Fibroblast of lung (primary cell): ENCODE measurements around the gene SDR39U1. TPM values are rescaled to one million over a fixed set of nuclear protein-coding genes. Genes with fewer than 3 reads are reported as not detected.

ENCODE experiments used
- DNase-seq, 2 donors: peaks; one replicate each; pipeline versions ENCODE4 v3.0.0 to v3.0.0-alpha.2; 2010; ENCODE audit warnings: low read depth in 2 of 2
- H2AFZ ChIP-seq: 2 replicates; pipeline ENCODE4 v1.5.1; 2012; ENCODE audit warnings: low read length, control low read depth, inconsistent platforms
- H3K27ac ChIP-seq: 2 replicates; pipeline ENCODE4 v1.5.1; 2011; ENCODE audit warnings: low read length, control low read depth; ENCODE audit not compliant: insufficient read depth
- H3K27me3 ChIP-seq: 2 replicates; pipeline ENCODE4 v1.5.1; 2011; ENCODE audit warnings: mild to moderate bottlenecking, low read length; ENCODE audit not compliant: control insufficient read depth, insufficient read depth
- H3K36me3 ChIP-seq: 2 replicates; pipeline ENCODE4 v1.5.1; 2011; ENCODE audit warnings: low read length; ENCODE audit not compliant: control insufficient read depth, insufficient read depth
- H3K4me1 ChIP-seq: 2 replicates; pipeline ENCODE4 v1.5.1; 2011; ENCODE audit warnings: low read length; ENCODE audit not compliant: control insufficient read depth, insufficient read depth; ENCODE audit errors: extremely low read depth
- H3K4me2 ChIP-seq: 2 replicates; pipeline ENCODE4 v1.5.1; 2011; ENCODE audit warnings: low read length, control low read depth; ENCODE audit not compliant: insufficient read depth; ENCODE audit errors: extremely low read depth
- H3K4me3 ChIP-seq, 4 experiments: fragments of 200-600 bp in 1 of 4; sonication (generic) in 1 of 4; replicated peaks in 1 of 4; 2 replicates each; pipeline ENCODE4 v1.5.1; 2011 to 2016; ENCODE audit warnings: low read length in 4 of 4, low read depth in 3 of 4, mild to moderate bottlenecking in 3 of 4, control low read depth in 2 of 4, inconsistent platforms in 1 of 4, mixed read lengths in 1 of 4; ENCODE audit not compliant: insufficient read depth in 1 of 4; ENCODE audit errors: control extremely low read depth in 1 of 4
- H3K79me2 ChIP-seq: 2 replicates; pipeline ENCODE4 v1.5.1; 2012; ENCODE audit warnings: mild to moderate bottlenecking, low read length, inconsistent platforms; ENCODE audit not compliant: control insufficient read depth, insufficient read depth
- H3K9ac ChIP-seq: 2 replicates; pipeline ENCODE4 v1.5.1; 2011; ENCODE audit warnings: mild to moderate bottlenecking, low read length, control low read depth; ENCODE audit not compliant: insufficient read depth
- H3K9me3 ChIP-seq: 2 replicates; pipeline ENCODE4 v1.5.1; 2012; ENCODE audit warnings: low read depth, low read length; ENCODE audit not compliant: control insufficient read depth, insufficient read depth
- H4K20me1 ChIP-seq: 2 replicates; pipeline ENCODE4 v1.5.1; 2011; ENCODE audit warnings: low read length; ENCODE audit not compliant: control insufficient read depth, insufficient read depth; ENCODE audit errors: extremely low read depth
- CTCF ChIP-seq, 2 donors: IDR thresholded peaks in 1 of 2; conservative IDR thresholded peaks in 1 of 2; 1 replicate in 1 of 2; 2 replicates in 1 of 2; pipeline ENCODE4 v1.5.1; 2011 to 2012; ENCODE audit warnings: low read length in 2 of 2, control low read depth in 1 of 2, inconsistent platforms in 1 of 2, low read depth in 1 of 2, mild to moderate bottlenecking in 1 of 2
- EZH2 ChIP-seq: IDR thresholded peaks from 2 replicates; pipeline ENCODE4 v1.5.1; 2012; ENCODE audit warnings: low read length, control low read depth, mild to moderate bottlenecking; ENCODE audit errors: missing control alignments
- polyA plus RNA-seq, 2 donors: library from polyadenylated mRNA; depleted of rRNA in 1 of 2; stranded (reverse) in 1 of 2; unstranded in 1 of 2; fragments of >200 nt; gene quantifications; 2 replicates each; pipeline ENCODE4 v1.2.1, GENCODE V29; 2011 to 2012; ENCODE audit warnings: missing spikeins in 1 of 2
- total RNA-seq: library from RNA; depleted of rRNA; stranded (reverse); fragments of >200 nt; gene quantifications from 2 replicates; pipeline ENCODE4 v1.2.1, GENCODE V29; 2014

The SDR39U1 gene
- total and polyA plus RNA-seq, 2 donors (not counting 1 experiment from before 2014, with no cell fraction given), result 9.9 to 24.7 TPM

GRCh38 chr14:24426150-24426911 is 16.2 kb downstream of the SDR39U1 start:
- Histone ChIP-seq H3K9ac (no peak overlapping the region), H3K4me2 (no peak overlapping the region), H3K79me2 (peaks cover 8% of the 10 kb centered on the region), H4K20me1 (no peaks in the 10 kb centered on the region), H2AFZ (no peak overlapping the region), H3K27me3 (no peaks in the 10 kb centered on the region), H3K9me3 (no peaks in the 10 kb centered on the region), H3K27ac (no peak overlapping the region), H3K4me1 (peaks cover 2% of the 10 kb centered on the region), H3K36me3 (no peaks in the 10 kb centered on the region), H3K4me3 (no peak overlapping the region)
- no peak for DNase-seq
- TF ChIP-seq EZH2, result no peak

GRCh38 chr14:24425704-24426103 is 16.9 kb downstream of the SDR39U1 start:
- Histone ChIP-seq H3K4me2 (no peak overlapping the region), H3K27me3 (no peaks in the 10 kb centered on the region), H3K9ac (no peak overlapping the region), H3K79me2 (peaks cover 5% of the 10 kb centered on the region), H4K20me1 (no peaks in the 10 kb centered on the region), H3K4me1 (peaks cover 2% of the 10 kb centered on the region), H3K9me3 (no peaks in the 10 kb centered on the region), H3K36me3 (no peaks in the 10 kb centered on the region), H2AFZ (no peak overlapping the region), H3K4me3 (no peak overlapping the region), H3K27ac (no peak overlapping the region)
- TF ChIP-seq CTCF (conservative IDR thresholded peaks at IDR 0.05 in 1 of 2, IDR thresholded peaks at IDR 0.05 in 1 of 2; ENCODE audit: low read depth in 1 of 2, low read length in 2 of 2) (no peak), EZH2 (no peak)
- DNase-seq, result peak; percentile 74

GRCh38 chr14:24422694-24423601 is 19.6 kb downstream of the SDR39U1 start:
- no peaks in the 10 kb centered on the region for H3K79me2 ChIP-seq

More at GRCh38 chr14:24422694-24423601, 19.6 kb downstream of the SDR39U1 start:
- Histone ChIP-seq H4K20me1 (no peaks in the 10 kb centered on the region), H3K27ac (no peak overlapping the region), H3K4me3 (no peak overlapping the region), H3K4me1 (peaks cover 2% of the 10 kb centered on the region), H2AFZ (no peak overlapping the region), H3K27me3 (peaks cover 10% of the 10 kb centered on the region), H3K36me3 (no peaks in the 10 kb centered on the region), H3K9me3 (no peaks in the 10 kb centered on the region), H3K4me2 (no peak overlapping the region), H3K9ac (no peak overlapping the region)
- TF ChIP-seq CTCF (conservative IDR thresholded peaks at IDR 0.05 in 1 of 2, IDR thresholded peaks at IDR 0.05 in 1 of 2; ENCODE audit: low read depth in 1 of 2, low read length in 2 of 2) (no peak), EZH2 (no peak)
- no peak for DNase-seq
